ENCODE data around the gene DNAH3. TPM values are rescaled to one million over a fixed set of nuclear protein-coding genes. Genes with fewer than 3 reads are reported as not detected.

The DNAH3 gene
- total RNA-seq, 5 donors from 2014 or later (not counting 1 experiment from before 2014, with no cell fraction given), result not detected

DNA sequence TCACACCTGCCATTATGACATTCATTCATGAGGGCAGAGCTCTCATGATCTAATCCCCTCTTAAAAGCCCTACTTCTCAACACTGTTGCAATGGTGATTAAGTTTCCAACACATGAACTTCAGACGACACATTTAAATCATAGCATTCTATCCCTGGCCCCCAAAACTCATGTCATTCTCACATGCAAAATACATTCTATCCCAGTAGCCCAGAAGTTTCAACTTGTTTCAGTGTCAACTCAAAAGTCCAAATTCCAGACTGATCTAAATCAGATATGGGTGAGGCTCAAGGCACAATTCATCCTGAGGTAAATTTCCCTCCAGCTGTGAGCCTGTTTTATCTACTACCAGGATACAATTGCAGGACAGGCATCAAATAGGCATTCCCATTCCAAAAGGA, 224.9 kb downstream of the DNAH3 start:
- H3K4me1 ChIP-seq (ENCODE audit: control insufficient read depth in 1 of 2, extremely low read depth in 1 of 2, insufficient read depth in 2 of 2, low read length in 2 of 2), result no peaks in the 10 kb centered on the region
- no peaks in the 10 kb centered on the region for H3K9me3 ChIP-seq
- 100% methylated on average over 1 of the region's 1 CpG for WGBS (ENCODE audit: insufficient coverage)
- H3K9me3 Mint-ChIP-seq, result no peaks in the 10 kb centered on the region
- ATAC-seq (replicated peaks in 1 of 4), result no peak
- no peak overlapping the region for H3K4me3 ChIP-seq (ENCODE audit: control insufficient read depth in 1 of 2, extremely low read depth in 1 of 2, low read length in 1 of 2)
- H3K36me3 Mint-ChIP-seq, result peaks cover 24% of the 10 kb centered on the region
- H3K36me3 ChIP-seq (ENCODE audit: control insufficient read depth in 2 of 2, extremely low read depth in 1 of 2, insufficient read depth in 1 of 2, low read length in 1 of 2), result peaks cover 8% of the 10 kb centered on the region in 2 donors
- CTCF ChIA-PET, result no interaction called here
- H3K4me1 Mint-ChIP-seq, result no peaks in the 10 kb centered on the region
- no peak overlapping the region for H3K27ac ChIP-seq (ENCODE audit: low read length)
- DNase-seq, result no peak
- H3K27me3 Mint-ChIP-seq, result no peaks in the 10 kb centered on the region
- H3K27ac Mint-ChIP-seq, result no peak overlapping the region
- H3K27me3 ChIP-seq (replicated peaks in 1 of 2; ENCODE audit: control insufficient read depth in 2 of 2, extremely low read depth in 1 of 2, insufficient read depth in 2 of 2, low read length in 1 of 2), result no peaks in the 10 kb centered on the region
- H3K4me3 Mint-ChIP-seq, result no peak overlapping the region
- POLR2A ChIA-PET, result no interaction called here

- CTCF ChIA-PET, result no interaction called here
Measured at GRCh38 chr16:20923876-20924275, 226.8 kb downstream of the DNAH3 start.

DNA sequence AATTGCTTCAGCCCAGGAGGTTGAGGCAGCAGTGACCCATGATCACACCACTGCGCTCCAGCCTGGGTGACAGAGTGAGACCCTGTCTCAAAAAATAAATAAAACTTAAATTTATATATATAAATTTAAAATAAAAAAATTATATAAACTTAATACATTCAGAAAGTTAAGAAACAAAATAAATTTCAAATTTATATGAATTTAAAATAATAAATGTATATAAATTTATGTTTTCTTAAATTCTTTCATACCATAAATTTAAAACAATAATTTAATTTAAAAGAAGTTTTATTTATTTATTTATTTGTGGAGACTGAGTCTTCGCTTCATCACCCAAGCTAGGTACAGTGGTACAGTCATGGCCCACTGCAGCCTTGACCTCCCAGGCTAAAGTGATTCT, 229.8 kb downstream of the DNAH3 start:
- POLR2A ChIA-PET, result interaction anchor here in 1 of 2 donors (0.9 kb wide), 1 partner anchor 415 kb away, joined by 4 read pairs; no protein-coding TSS in a partner anchor
- no peak for ATAC-seq (replicated peaks in 1 of 4)
- CTCF ChIA-PET, result no interaction called here

More at GRCh38 chr16:20923876-20924275, 226.8 kb downstream of the DNAH3 start:
- no CpG with 5 or more reads among the region's 3 CpGs for WGBS (ENCODE audit: insufficient coverage)
- Mint-ChIP-seq H3K36me3 (peaks cover 29% of the 10 kb centered on the region), H3K9me3 (no peaks in the 10 kb centered on the region), H3K4me3 (no peak overlapping the region), H3K4me1 (no peaks in the 10 kb centered on the region), H3K27me3 (no peaks in the 10 kb centered on the region), H3K27ac (no peak overlapping the region)
- no peak overlapping the region for H3K4me3 ChIP-seq (ENCODE audit: control insufficient read depth in 1 of 2, extremely low read depth in 1 of 2, low read length in 1 of 2)
- H3K4me1 ChIP-seq (ENCODE audit: control insufficient read depth in 1 of 2, extremely low read depth in 1 of 2, insufficient read depth in 2 of 2, low read length in 2 of 2), result no peaks in the 10 kb centered on the region
- H3K27ac ChIP-seq (ENCODE audit: low read length), result no peak overlapping the region
- DNase-seq, result no peak
- no peak for ATAC-seq (replicated peaks in 1 of 4)
- H3K36me3 ChIP-seq (ENCODE audit: control insufficient read depth in 2 of 2, extremely low read depth in 1 of 2, insufficient read depth in 1 of 2, low read length in 1 of 2), result peaks cover 8 to 11% of the 10 kb centered on the region in 2 donors
- H3K9me3 ChIP-seq, result no peaks in the 10 kb centered on the region
- H3K27me3 ChIP-seq (replicated peaks in 1 of 2; ENCODE audit: control insufficient read depth in 2 of 2, extremely low read depth in 1 of 2, insufficient read depth in 2 of 2, low read length in 1 of 2), result no peaks in the 10 kb centered on the region
- POLR2A ChIA-PET, result no interaction called here

DNA sequence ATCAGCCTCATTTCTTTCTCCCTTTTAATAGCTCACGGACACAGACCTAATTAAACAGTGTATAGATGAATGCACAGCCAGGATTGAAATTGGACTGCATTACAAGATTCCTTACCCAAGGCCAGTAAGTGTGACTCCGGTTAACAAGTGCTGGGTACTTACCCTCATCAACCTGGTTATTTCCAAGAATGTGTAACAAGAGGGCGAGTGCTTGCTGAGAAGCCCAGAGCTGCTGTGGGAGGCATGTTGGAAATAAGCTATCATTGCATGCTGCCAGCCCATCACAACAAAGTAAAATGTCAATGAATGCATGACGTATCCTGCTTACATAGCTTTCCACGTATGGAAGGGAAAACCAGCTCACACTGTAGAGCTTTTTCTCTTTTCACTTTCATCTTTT, 230.6 kb downstream of the DNAH3 start:
- Histone ChIP-seq H3K4me1 (ENCODE audit: control insufficient read depth in 1 of 2, extremely low read depth in 1 of 2, insufficient read depth in 2 of 2, low read length in 2 of 2) (no peaks in the 10 kb centered on the region), H3K27me3 (replicated peaks in 1 of 2; ENCODE audit: control insufficient read depth in 2 of 2, extremely low read depth in 1 of 2, insufficient read depth in 2 of 2, low read length in 1 of 2) (no peaks in the 10 kb centered on the region), H3K9me3 (no peaks in the 10 kb centered on the region), H3K36me3 (ENCODE audit: control insufficient read depth in 2 of 2, extremely low read depth in 1 of 2, insufficient read depth in 1 of 2, low read length in 1 of 2) (peaks cover 3 to 24% of the 10 kb centered on the region in 2 donors), H3K4me3 (ENCODE audit: control insufficient read depth in 1 of 2, extremely low read depth in 1 of 2, low read length in 1 of 2) (no peak overlapping the region), H3K27ac (ENCODE audit: low read length) (no peak overlapping the region)
- Mint-ChIP-seq H3K27me3 (no peaks in the 10 kb centered on the region), H3K4me3 (no peak overlapping the region), H3K27ac (no peak overlapping the region), H3K36me3 (peaks cover 33% of the 10 kb centered on the region), H3K9me3 (no peaks in the 10 kb centered on the region), H3K4me1 (peaks cover 4 to 9% (median 4%) of the 10 kb centered on the region in 3 donors)
- ChIA-PET CTCF (interaction anchor here in 1 of 2 donors (0.5 kb wide), 1 partner anchor 35 kb away, joined by 3 read pairs; no protein-coding TSS in a partner anchor), POLR2A (interaction anchor here in 1 of 2 donors (0.9 kb wide), 1 partner anchor 414 kb away, joined by 4 read pairs; no protein-coding TSS in a partner anchor)
- DNase-seq, result no peak
- WGBS (ENCODE audit: insufficient coverage), result no CpG with 5 or more reads among the region's 5 CpGs
- no peak for ATAC-seq (replicated peaks in 1 of 4)

More for the DNA sequence above, 229.8 kb downstream of the DNAH3 start:
- peaks cover 31% of the 10 kb centered on the region for H3K36me3 Mint-ChIP-seq
- DNase-seq, result no peak
- H3K27me3 Mint-ChIP-seq, result no peaks in the 10 kb centered on the region
- peaks cover 4 to 9% (median 4%) of the 10 kb centered on the region in 3 donors for H3K4me1 Mint-ChIP-seq
- no peak overlapping the region for H3K27ac Mint-ChIP-seq
- no peaks in the 10 kb centered on the region for H3K9me3 Mint-ChIP-seq
- no peak overlapping the region for H3K27ac ChIP-seq (ENCODE audit: low read length)
- peaks cover 6 to 21% of the 10 kb centered on the region in 2 donors for H3K36me3 ChIP-seq (ENCODE audit: control insufficient read depth in 2 of 2, extremely low read depth in 1 of 2, insufficient read depth in 1 of 2, low read length in 1 of 2)
- no peaks in the 10 kb centered on the region for H3K27me3 ChIP-seq (replicated peaks in 1 of 2; ENCODE audit: control insufficient read depth in 2 of 2, extremely low read depth in 1 of 2, insufficient read depth in 2 of 2, low read length in 1 of 2)
- WGBS (ENCODE audit: insufficient coverage), result no CpG with 5 or more reads among the region's 2 CpGs
- H3K9me3 ChIP-seq, result no peaks in the 10 kb centered on the region
- no peaks in the 10 kb centered on the region for H3K4me1 ChIP-seq (ENCODE audit: control insufficient read depth in 1 of 2, extremely low read depth in 1 of 2, insufficient read depth in 2 of 2, low read length in 2 of 2)
- no peak overlapping the region for H3K4me3 Mint-ChIP-seq
- H3K4me3 ChIP-seq (ENCODE audit: control insufficient read depth in 1 of 2, extremely low read depth in 1 of 2, low read length in 1 of 2), result no peak overlapping the region

GRCh38 chr16:20918486-20919239, 232.0 kb downstream of the DNAH3 start:
- POLR2A ChIA-PET, result no interaction called here
- H3K36me3 Mint-ChIP-seq, result peaks cover 28% of the 10 kb centered on the region

GRCh38 chr16:20916942-20917341, 233.7 kb downstream of the DNAH3 start:
- peaks cover 4 to 9% (median 4%) of the 10 kb centered on the region in 3 donors for H3K4me1 Mint-ChIP-seq
- no peaks in the 10 kb centered on the region for H3K9me3 Mint-ChIP-seq
- no peaks in the 10 kb centered on the region for H3K27me3 ChIP-seq (replicated peaks in 1 of 2; ENCODE audit: control insufficient read depth in 2 of 2, extremely low read depth in 1 of 2, insufficient read depth in 2 of 2, low read length in 1 of 2)
- H3K27ac ChIP-seq (ENCODE audit: low read length), result no peak overlapping the region
- DNase-seq (no peak), ATAC-seq (replicated peaks in 1 of 4) (no peak)
- H3K9me3 ChIP-seq, result no peaks in the 10 kb centered on the region
- 86% methylated on average over 3 of the region's 4 CpGs for WGBS (ENCODE audit: insufficient coverage)
- H3K4me3 ChIP-seq (ENCODE audit: control insufficient read depth in 1 of 2, extremely low read depth in 1 of 2, low read length in 1 of 2), result no peak overlapping the region
- H3K27ac Mint-ChIP-seq, result no peak overlapping the region
- POLR2A ChIA-PET, result no interaction called here
- H3K36me3 ChIP-seq (ENCODE audit: control insufficient read depth in 2 of 2, extremely low read depth in 1 of 2, insufficient read depth in 1 of 2, low read length in 1 of 2), result peaks cover 0 to 17% of the 10 kb centered on the region in 2 donors
- no peaks in the 10 kb centered on the region for H3K4me1 ChIP-seq (ENCODE audit: control insufficient read depth in 1 of 2, extremely low read depth in 1 of 2, insufficient read depth in 2 of 2, low read length in 2 of 2)
- peaks cover 25% of the 10 kb centered on the region for H3K36me3 Mint-ChIP-seq
- H3K27me3 Mint-ChIP-seq, result no peaks in the 10 kb centered on the region
- CTCF ChIA-PET, result no interaction called here
- H3K4me3 Mint-ChIP-seq, result no peak overlapping the region

More at GRCh38 chr16:20918486-20919239, 232.0 kb downstream of the DNAH3 start:
- CTCF ChIA-PET, result interaction anchor here in 1 of 2 donors (0.6 kb wide), 1 partner anchor 29 kb away, joined by 3 read pairs; no protein-coding TSS in a partner anchor
- H3K4me1 ChIP-seq (ENCODE audit: control insufficient read depth in 1 of 2, extremely low read depth in 1 of 2, insufficient read depth in 2 of 2, low read length in 2 of 2), result no peaks in the 10 kb centered on the region
- Mint-ChIP-seq H3K27ac (no peak overlapping the region), H3K27me3 (no peaks in the 10 kb centered on the region), H3K4me1 (peaks cover 4 to 9% (median 4%) of the 10 kb centered on the region in 3 donors), H3K9me3 (no peaks in the 10 kb centered on the region), H3K4me3 (no peak overlapping the region)
- H3K27ac ChIP-seq (ENCODE audit: low read length), result no peak overlapping the region
- no peak for ATAC-seq (replicated peaks in 1 of 4)
- H3K9me3 ChIP-seq, result no peaks in the 10 kb centered on the region
- peaks cover 3 to 19% of the 10 kb centered on the region in 2 donors for H3K36me3 ChIP-seq (ENCODE audit: control insufficient read depth in 2 of 2, extremely low read depth in 1 of 2, insufficient read depth in 1 of 2, low read length in 1 of 2)
- no peak overlapping the region for H3K4me3 ChIP-seq (ENCODE audit: control insufficient read depth in 1 of 2, extremely low read depth in 1 of 2, low read length in 1 of 2)
- WGBS (ENCODE audit: insufficient coverage), result 57% methylated on average over 1 of the region's 4 CpGs
- H3K27me3 ChIP-seq (replicated peaks in 1 of 2; ENCODE audit: control insufficient read depth in 2 of 2, extremely low read depth in 1 of 2, insufficient read depth in 2 of 2, low read length in 1 of 2), result no peaks in the 10 kb centered on the region
- DNase-seq, result no peak
